GM19043 (cell line): ENCODE measurements around the gene PTGES3.

Experiments used
- ATAC-seq: cut with Tn5 transposase; IDR thresholded peaks from one replicate; pipeline ENCODE4 v1.9.1; 2021; ENCODE audit warnings: low read depth; ENCODE audit not compliant: unreplicated experiment

The PTGES3 gene

GRCh38 chr12:56631790-56632700, 56.0 kb downstream of the PTGES3 start:
- peak; percentile 30 for ATAC-seq

GRCh38 chr12:56630180-56630632, 57.9 kb downstream of the PTGES3 start, which contains the start of gene BAZ2A:
BAZ2A (minus strand) TSS chr12:56630326; CDS start chr12:56617530, 12,796 bp downstream.
- ATAC-seq: peak; percentile 49

- ATAC-seq: peak; percentile 2
Observed at GRCh38 chr12:56629459-56630179, 58.5 kb downstream of the PTGES3 start.

- no peak for ATAC-seq
Observed at GRCh38 chr12:56628671-56629458, 59.2 kb downstream of the PTGES3 start.

- no peak for ATAC-seq
Observed at GRCh38 chr12:56626701-56627100, 61.4 kb downstream of the PTGES3 start.

GRCh38 chr12:56622535-56622934, 65.5 kb downstream of the PTGES3 start:
- no peak for ATAC-seq

GRCh38 chr12:56616925-56617324, 71.2 kb downstream of the PTGES3 start:
- no peak for ATAC-seq

- no peak for ATAC-seq
Observed at GRCh38 chr12:56616244-56616643, 71.8 kb downstream of the PTGES3 start.

- ATAC-seq: no peak
Observed at GRCh38 chr12:56614627-56615026, 73.5 kb downstream of the PTGES3 start.
